Erythroblast (primary cell): ENCODE data around the gene SERTAD2.

ENCODE experiments used
- GATA1 ChIP-seq: IDR thresholded peaks from 2 replicates; pipeline ENCODE4 v1.6.1; 2011; ENCODE audit warnings: low read depth, mild to moderate bottlenecking, control low read depth, low read length, moderate library complexity
- POLR2A ChIP-seq: IDR thresholded peaks from 2 replicates; pipeline ENCODE4 v1.6.1; 2011; ENCODE audit warnings: mild to moderate bottlenecking, low read length

- TF ChIP-seq POLR2A (peak; percentile 66), GATA1 (no peak)
Observed at GRCh38 chr2:64653109-64654062, at the start of gene SERTAD2.
